WERI-Rb-1 (cell line): Measurements from ENCODE around the gene MYOM1.
"Not testable (repeated sequence)": the region's sequence is repeated elsewhere in the genome, so short reads cannot be mapped to it uniquely, and the experiment has no call there.

ENCODE experiments used
- DNase-seq: peaks from one replicate; pipeline ENCODE4 v3.0.0-alpha.2; 2020
- H3K27ac ChIP-seq: fragments of 250-450 bp; sonication (Bioruptor Pico); 2 replicates; pipeline ENCODE4 v1.5.1; 2020; ENCODE audit warnings: mild to moderate bottlenecking, moderate library complexity
- H3K27me3 ChIP-seq: fragments of 250-450 bp; sonication (Bioruptor Pico); 2 replicates; pipeline ENCODE4 v1.5.1; 2021; ENCODE audit warnings: mild to moderate bottlenecking, low read depth, moderate library complexity; ENCODE audit not compliant: insufficient read depth, severe bottlenecking
- H3K36me3 ChIP-seq: fragments of 250-450 bp; sonication (Bioruptor Pico); 2 replicates; pipeline ENCODE4 v1.5.1; 2020; ENCODE audit warnings: mild to moderate bottlenecking, moderate library complexity
- H3K4me3 ChIP-seq: 2 replicates; pipeline ENCODE4 v1.5.1; 2011; ENCODE audit warnings: low read depth, mild to moderate bottlenecking, control low read depth, low read length
- H3K9me3 ChIP-seq: fragments of 250-450 bp; sonication (Bioruptor Pico); 2 replicates; pipeline ENCODE4 v1.5.1; 2021; ENCODE audit warnings: mild to moderate bottlenecking, moderate library complexity; ENCODE audit not compliant: severe bottlenecking
- CTCF ChIP-seq: IDR thresholded peaks from 2 replicates; pipeline ENCODE4 v1.5.1; 2011; ENCODE audit warnings: low read depth, mild to moderate bottlenecking, control low read depth, inconsistent platforms, low read length

The MYOM1 gene

GRCh38 chr18:3055186-3055728, 164.5 kb downstream of the MYOM1 start:
- TF ChIP-seq CTCF: no peak
- no peak overlapping the region for H3K4me3 ChIP-seq
- H3K36me3 ChIP-seq: no peaks in the 10 kb centered on the region
- DNase-seq: no peak
- no peak overlapping the region for H3K27ac ChIP-seq
- peaks cover 2% of the 10 kb centered on the region for H3K9me3 ChIP-seq
- H3K27me3 ChIP-seq: no peaks in the 10 kb centered on the region

GRCh38 chr18:3054780-3055179, 165.0 kb downstream of the MYOM1 start:
- no peak overlapping the region for H3K27ac ChIP-seq
- H3K4me3 ChIP-seq: no peak overlapping the region
- peaks cover 2% of the 10 kb centered on the region for H3K9me3 ChIP-seq
- no peaks in the 10 kb centered on the region for H3K27me3 ChIP-seq
- no peaks in the 10 kb centered on the region for H3K36me3 ChIP-seq
- DNase-seq: no peak
- no peak for TF ChIP-seq CTCF

GRCh38 chr18:3054214-3054613, 165.6 kb downstream of the MYOM1 start:
- TF ChIP-seq CTCF: no peak
- DNase-seq: no peak
- no peak overlapping the region for H3K4me3 ChIP-seq
- H3K36me3 ChIP-seq: no peaks in the 10 kb centered on the region
- peaks cover 2% of the 10 kb centered on the region for H3K9me3 ChIP-seq
- H3K27ac ChIP-seq: no peak overlapping the region
- no peaks in the 10 kb centered on the region for H3K27me3 ChIP-seq

GRCh38 chr18:3053081-3053480, 166.7 kb downstream of the MYOM1 start:
- TF ChIP-seq CTCF: no peak
- H3K27me3 ChIP-seq: no peaks in the 10 kb centered on the region
- no peak overlapping the region for H3K27ac ChIP-seq
- peaks cover 2% of the 10 kb centered on the region for H3K9me3 ChIP-seq
- DNase-seq: no peak
- H3K36me3 ChIP-seq: no peaks in the 10 kb centered on the region
- H3K4me3 ChIP-seq: no peak overlapping the region

- H3K4me3 ChIP-seq: no peak overlapping the region
- H3K36me3 ChIP-seq: no peaks in the 10 kb centered on the region
- peaks cover 2% of the 10 kb centered on the region for H3K9me3 ChIP-seq
- DNase-seq: no peak
- H3K27ac ChIP-seq: no peak overlapping the region
- H3K27me3 ChIP-seq: no peaks in the 10 kb centered on the region
- TF ChIP-seq CTCF: no peak
Measured at GRCh38 chr18:3052411-3052758, 167.4 kb downstream of the MYOM1 start.

- DNase-seq: peak; percentile 31
- no peaks in the 10 kb centered on the region for H3K36me3 ChIP-seq
- H3K9me3 ChIP-seq: peaks cover 2% of the 10 kb centered on the region
- H3K4me3 ChIP-seq: no peak overlapping the region
- H3K27ac ChIP-seq: no peak overlapping the region
- no peak for TF ChIP-seq CTCF
- H3K27me3 ChIP-seq: no peaks in the 10 kb centered on the region
Measured at GRCh38 chr18:3051718-3052410, 167.9 kb downstream of the MYOM1 start.

- peak overlapping the region; percentile 70 for H3K27ac ChIP-seq
- H3K27me3 ChIP-seq, H3K36me3 ChIP-seq, DNase-seq, H3K4me3 ChIP-seq, H3K9me3 ChIP-seq: not testable (repeated sequence)
Measured at GRCh38 chr18:3049897-3050454, 169.8 kb downstream of the MYOM1 start.
